HepG2 (cell line): ENCODE measurements around the gene ZFAND2B. TPM values are rescaled to one million over a fixed set of nuclear protein-coding genes. Genes with fewer than 3 reads are reported as not detected.
A peak's percentile ranks its signal among the peaks of the same experiment; 100 is the strongest.

Experiments
- ESRRA ChIP-seq: sonication (generic); formaldehyde crosslinking; IDR thresholded peaks from 2 replicates; pipeline ENCODE4 v1.5.1; 2020; ENCODE audit warnings: mild to moderate bottlenecking, low read depth, missing genetic modification reagents
- HNRNPL ChIP-seq: fragments of 200-400 bp; formaldehyde crosslinking; IDR thresholded peaks from 2 replicates; pipeline ENCODE4 v1.6.1; 2017; ENCODE audit warnings: mild to moderate bottlenecking, low read depth, low read length
- JARID2 ChIP-seq: sonication (generic); formaldehyde crosslinking; IDR thresholded peaks from 2 replicates; pipeline ENCODE4 v1.8.1; 2023; ENCODE audit warnings: missing genetic modification reagents, inconsistent platforms; ENCODE audit not compliant: insufficient replicate concordance
- MED8 ChIP-seq: sonication (generic); formaldehyde crosslinking; IDR thresholded peaks from 2 replicates; pipeline ENCODE4 v1.8.1; 2023; ENCODE audit warnings: mild to moderate bottlenecking, missing genetic modification reagents; ENCODE audit not compliant: insufficient replicate concordance
- RNF2 ChIP-seq: fragments of 450-650 bp; conservative IDR thresholded peaks from 2 replicates; pipeline ENCODE4 v1.6.1; 2016; ENCODE audit warnings: low read depth
- SIN3A ChIP-seq: IDR thresholded peaks from 2 replicates; pipeline ENCODE4 v1.6.1; 2011; ENCODE audit warnings: low read depth, mild to moderate bottlenecking, control low read depth, low read length, borderline replicate concordance
- SP140L ChIP-seq: sonication (generic); formaldehyde crosslinking; IDR thresholded peaks from 2 replicates; pipeline ENCODE4 v1.4.0; 2020; ENCODE audit warnings: missing genetic modification reagents, borderline replicate concordance
- TAF15 ChIP-seq: fragments of 200-400 bp; formaldehyde crosslinking; IDR thresholded peaks from one replicate; pipeline ENCODE4 v1.6.1; 2018; ENCODE audit warnings: mild to moderate bottlenecking, low read depth, low read length; ENCODE audit not compliant: poor library complexity, severe bottlenecking
- TOPORS ChIP-seq: sonication (generic); formaldehyde crosslinking; IDR thresholded peaks from 2 replicates; pipeline ENCODE4 v1.8.0; 2023; ENCODE audit warnings: mild to moderate bottlenecking, missing genetic modification reagents
- ZFAT ChIP-seq: sonication (generic); formaldehyde crosslinking; conservative IDR thresholded peaks from 2 replicates; pipeline ENCODE4 v1.8.1; 2023; ENCODE audit warnings: missing genetic modification reagents, inconsistent platforms
- ZNF3 ChIP-seq: IDR thresholded peaks from 2 replicates; pipeline ENCODE4 v1.7.0; 2017; ENCODE audit warnings: inconsistent platforms
- ZNF570 ChIP-seq: sonication (generic); formaldehyde crosslinking; IDR thresholded peaks from 2 replicates; pipeline ENCODE4 v1.4.0; 2020; ENCODE audit warnings: mild to moderate bottlenecking, missing genetic modification reagents, borderline replicate concordance
- ZNF589 ChIP-seq: sonication (generic); formaldehyde crosslinking; conservative IDR thresholded peaks from 2 replicates; pipeline ENCODE4 v1.8.0; 2022; ENCODE audit warnings: mild to moderate bottlenecking, moderate library complexity, missing genetic modification reagents
- ZNF891 ChIP-seq: sonication (generic); formaldehyde crosslinking; IDR thresholded peaks from 2 replicates; pipeline ENCODE4 v1.5.0; 2020; ENCODE audit warnings: mild to moderate bottlenecking, missing genetic modification reagents
- polyA plus RNA-seq, 8 experiments: library from polyadenylated mRNA; depleted of rRNA in 3 of 8; stranded (reverse) in 7 of 8; unstranded in 1 of 8; fragments of >200 nt; fragmentation: Illumina TruSeq in 4 of 8; extraction: Trizol in 4 of 8; gene quantifications; 2 replicates each; pipeline versions ENCODE4 v1.2.1 to v1.2.3, GENCODE V29; 2011 to 2016; ENCODE audit warnings: low read depth in 4 of 8, missing spikeins in 1 of 8, mixed read lengths in 1 of 8; ENCODE audit not compliant: insufficient read depth in 1 of 8
- total RNA-seq, 5 experiments: library from RNA; depleted of rRNA; stranded (reverse); fragments of >200 nt; fragmentation: Illumina TruSeq; extraction: Trizol; gene quantifications; 2 replicates each; pipeline ENCODE4 v1.2.3, GENCODE V29; 2016; ENCODE audit warnings: low read depth in 1 of 5
- TF ChIP-seq, protein P1 (sequence below): sonication (generic); formaldehyde crosslinking; IDR thresholded peaks from 2 replicates; pipeline ENCODE4 v1.5.0; 2020; ENCODE audit warnings: mild to moderate bottlenecking, missing genetic modification reagents
- TF ChIP-seq, protein P2 (sequence below): sonication (generic); formaldehyde crosslinking; IDR thresholded peaks from 2 replicates; pipeline ENCODE4 v1.4.0; 2020; ENCODE audit warnings: missing genetic modification reagents
- TF ChIP-seq, protein P3 (sequence below): sonication (generic); formaldehyde crosslinking; IDR thresholded peaks from 2 replicates; pipeline ENCODE4 v1.4.0; 2020; ENCODE audit warnings: low read depth, missing genetic modification reagents
- TF ChIP-seq, protein P4 (sequence below): sonication (generic); formaldehyde crosslinking; conservative IDR thresholded peaks from 2 replicates; pipeline ENCODE4 v1.5.0; 2020; ENCODE audit warnings: missing genetic modification reagents

ZFAND2B gene
- total and polyA plus RNA-seq, 2 of the 13 experiments (the other 11 are each of a cell fraction or from before 2014, with no cell fraction given): 53.3 to 115 TPM

DNA sequence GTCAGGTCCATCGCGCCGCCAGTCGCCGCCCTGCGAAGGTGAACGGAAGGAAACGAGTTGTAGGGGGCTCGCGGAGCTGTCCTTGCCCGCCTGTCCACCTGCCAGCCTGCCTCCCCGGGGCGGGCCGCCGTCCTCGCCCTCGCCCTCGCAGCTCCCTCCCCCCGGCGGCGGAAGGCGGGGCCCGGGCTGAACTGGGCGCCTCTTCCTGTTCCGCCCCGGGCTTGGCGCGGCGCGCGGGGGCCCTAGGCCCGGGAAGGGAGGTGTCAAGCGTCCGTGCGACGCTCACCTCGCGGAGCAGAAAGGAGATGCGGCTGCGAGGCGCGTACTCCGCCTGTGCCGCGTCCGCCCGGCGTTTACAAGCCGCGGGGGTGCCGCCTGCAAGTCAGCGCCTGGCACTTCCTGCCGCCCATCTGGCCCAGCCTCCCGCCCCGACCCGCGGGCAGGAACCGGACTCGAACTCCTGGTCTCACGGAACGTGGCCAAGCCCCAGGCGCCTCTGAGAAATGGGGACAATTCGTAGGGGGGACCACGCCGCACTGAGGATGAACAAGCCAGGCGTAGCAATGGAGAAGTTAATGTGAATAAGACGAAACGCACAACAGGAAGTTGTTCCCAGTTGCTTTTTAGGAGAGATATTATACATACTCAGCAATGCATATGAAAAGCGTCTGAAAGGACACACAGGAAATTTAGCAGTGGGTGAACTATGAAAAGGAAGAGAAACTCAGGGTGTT is 29.6 kb upstream of the ZFAND2B start, which contains the start of gene CNPPD1 (continued):
- TF ChIP-seq, protein P1, sequence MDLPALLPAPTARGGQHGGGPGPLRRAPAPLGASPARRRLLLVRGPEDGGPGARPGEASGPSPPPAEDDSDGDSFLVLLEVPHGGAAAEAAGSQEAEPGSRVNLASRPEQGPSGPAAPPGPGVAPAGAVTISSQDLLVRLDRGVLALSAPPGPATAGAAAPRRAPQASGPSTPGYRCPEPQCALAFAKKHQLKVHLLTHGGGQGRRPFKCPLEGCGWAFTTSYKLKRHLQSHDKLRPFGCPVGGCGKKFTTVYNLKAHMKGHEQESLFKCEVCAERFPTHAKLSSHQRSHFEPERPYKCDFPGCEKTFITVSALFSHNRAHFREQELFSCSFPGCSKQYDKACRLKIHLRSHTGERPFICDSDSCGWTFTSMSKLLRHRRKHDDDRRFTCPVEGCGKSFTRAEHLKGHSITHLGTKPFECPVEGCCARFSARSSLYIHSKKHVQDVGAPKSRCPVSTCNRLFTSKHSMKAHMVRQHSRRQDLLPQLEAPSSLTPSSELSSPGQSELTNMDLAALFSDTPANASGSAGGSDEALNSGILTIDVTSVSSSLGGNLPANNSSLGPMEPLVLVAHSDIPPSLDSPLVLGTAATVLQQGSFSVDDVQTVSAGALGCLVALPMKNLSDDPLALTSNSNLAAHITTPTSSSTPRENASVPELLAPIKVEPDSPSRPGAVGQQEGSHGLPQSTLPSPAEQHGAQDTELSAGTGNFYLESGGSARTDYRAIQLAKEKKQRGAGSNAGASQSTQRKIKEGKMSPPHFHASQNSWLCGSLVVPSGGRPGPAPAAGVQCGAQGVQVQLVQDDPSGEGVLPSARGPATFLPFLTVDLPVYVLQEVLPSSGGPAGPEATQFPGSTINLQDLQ: no peak; the same call in 1 of the 2 replicates
- peak; percentile 97 for TF ChIP-seq MED8 (CRISPR knock-in tag)
- no peak; the same call in none of the 2 replicates for TF ChIP-seq ESRRA (CRISPR knock-in tag)
- TF ChIP-seq TOPORS (CRISPR knock-in tag): peak; percentile 58
- peak; percentile 99 for TF ChIP-seq ZNF589 (CRISPR knock-in tag)
- no peak for TF ChIP-seq SP140L (CRISPR knock-in tag)
- TF ChIP-seq, protein P2, sequence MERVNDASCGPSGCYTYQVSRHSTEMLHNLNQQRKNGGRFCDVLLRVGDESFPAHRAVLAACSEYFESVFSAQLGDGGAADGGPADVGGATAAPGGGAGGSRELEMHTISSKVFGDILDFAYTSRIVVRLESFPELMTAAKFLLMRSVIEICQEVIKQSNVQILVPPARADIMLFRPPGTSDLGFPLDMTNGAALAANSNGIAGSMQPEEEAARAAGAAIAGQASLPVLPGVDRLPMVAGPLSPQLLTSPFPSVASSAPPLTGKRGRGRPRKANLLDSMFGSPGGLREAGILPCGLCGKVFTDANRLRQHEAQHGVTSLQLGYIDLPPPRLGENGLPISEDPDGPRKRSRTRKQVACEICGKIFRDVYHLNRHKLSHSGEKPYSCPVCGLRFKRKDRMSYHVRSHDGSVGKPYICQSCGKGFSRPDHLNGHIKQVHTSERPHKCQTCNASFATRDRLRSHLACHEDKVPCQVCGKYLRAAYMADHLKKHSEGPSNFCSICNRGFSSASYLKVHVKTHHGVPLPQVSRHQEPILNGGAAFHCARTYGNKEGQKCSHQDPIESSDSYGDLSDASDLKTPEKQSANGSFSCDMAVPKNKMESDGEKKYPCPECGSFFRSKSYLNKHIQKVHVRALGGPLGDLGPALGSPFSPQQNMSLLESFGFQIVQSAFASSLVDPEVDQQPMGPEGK (CRISPR knock-in tag): peak; percentile 99
- no peak; the same call in none of the 2 replicates for TF ChIP-seq SIN3A
- peak; percentile 93; the same call in 1 of the 2 replicates for TF ChIP-seq ZNF570 (CRISPR knock-in tag)
- TF ChIP-seq ZNF891 (CRISPR knock-in tag): peak; percentile 96
- TF ChIP-seq, protein P3, sequence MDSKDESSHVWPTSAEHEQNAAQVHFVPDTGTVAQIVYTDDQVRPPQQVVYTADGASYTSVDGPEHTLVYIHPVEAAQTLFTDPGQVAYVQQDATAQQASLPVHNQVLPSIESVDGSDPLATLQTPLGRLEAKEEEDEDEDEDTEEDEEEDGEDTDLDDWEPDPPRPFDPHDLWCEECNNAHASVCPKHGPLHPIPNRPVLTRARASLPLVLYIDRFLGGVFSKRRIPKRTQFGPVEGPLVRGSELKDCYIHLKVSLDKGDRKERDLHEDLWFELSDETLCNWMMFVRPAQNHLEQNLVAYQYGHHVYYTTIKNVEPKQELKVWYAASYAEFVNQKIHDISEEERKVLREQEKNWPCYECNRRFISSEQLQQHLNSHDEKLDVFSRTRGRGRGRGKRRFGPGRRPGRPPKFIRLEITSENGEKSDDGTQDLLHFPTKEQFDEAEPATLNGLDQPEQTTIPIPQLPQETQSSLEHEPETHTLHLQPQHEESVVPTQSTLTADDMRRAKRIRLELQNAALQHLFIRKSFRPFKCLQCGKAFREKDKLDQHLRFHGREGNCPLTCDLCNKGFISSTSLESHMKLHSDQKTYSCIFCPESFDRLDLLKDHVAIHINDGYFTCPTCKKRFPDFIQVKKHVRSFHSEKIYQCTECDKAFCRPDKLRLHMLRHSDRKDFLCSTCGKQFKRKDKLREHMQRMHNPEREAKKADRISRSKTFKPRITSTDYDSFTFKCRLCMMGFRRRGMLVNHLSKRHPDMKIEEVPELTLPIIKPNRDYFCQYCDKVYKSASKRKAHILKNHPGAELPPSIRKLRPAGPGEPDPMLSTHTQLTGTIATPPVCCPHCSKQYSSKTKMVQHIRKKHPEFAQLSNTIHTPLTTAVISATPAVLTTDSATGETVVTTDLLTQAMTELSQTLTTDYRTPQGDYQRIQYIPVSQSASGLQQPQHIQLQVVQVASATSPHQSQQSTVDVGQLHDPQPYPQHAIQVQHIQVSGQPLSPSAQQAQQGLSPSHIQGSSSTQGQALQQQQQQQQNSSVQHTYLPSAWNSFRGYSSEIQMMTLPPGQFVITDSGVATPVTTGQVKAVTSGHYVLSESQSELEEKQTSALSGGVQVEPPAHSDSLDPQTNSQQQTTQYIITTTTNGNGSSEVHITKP (CRISPR knock-in tag): 0 out of 2 replicates have a peak, but pooled peaks have one; percentile 21
- TF ChIP-seq JARID2: no peak
- TF ChIP-seq, protein P4, sequence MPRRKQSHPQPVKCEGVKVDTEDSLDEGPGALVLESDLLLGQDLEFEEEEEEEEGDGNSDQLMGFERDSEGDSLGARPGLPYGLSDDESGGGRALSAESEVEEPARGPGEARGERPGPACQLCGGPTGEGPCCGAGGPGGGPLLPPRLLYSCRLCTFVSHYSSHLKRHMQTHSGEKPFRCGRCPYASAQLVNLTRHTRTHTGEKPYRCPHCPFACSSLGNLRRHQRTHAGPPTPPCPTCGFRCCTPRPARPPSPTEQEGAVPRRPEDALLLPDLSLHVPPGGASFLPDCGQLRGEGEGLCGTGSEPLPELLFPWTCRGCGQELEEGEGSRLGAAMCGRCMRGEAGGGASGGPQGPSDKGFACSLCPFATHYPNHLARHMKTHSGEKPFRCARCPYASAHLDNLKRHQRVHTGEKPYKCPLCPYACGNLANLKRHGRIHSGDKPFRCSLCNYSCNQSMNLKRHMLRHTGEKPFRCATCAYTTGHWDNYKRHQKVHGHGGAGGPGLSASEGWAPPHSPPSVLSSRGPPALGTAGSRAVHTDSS (CRISPR knock-in tag): peak; percentile 39; the same call in 1 of the 2 replicates
- 0 out of 2 replicates have a peak, but pooled peaks have one; percentile 55 for TF ChIP-seq ZFAT (CRISPR knock-in tag)
- TF ChIP-seq RNF2: peak; percentile 92
- peak; percentile 73 for TF ChIP-seq ZNF3 (CRISPR knock-in tag)
- peak; percentile 68 for TF ChIP-seq TAF15
- TF ChIP-seq HNRNPL: 0 out of 2 replicates have a peak, but pooled peaks have one; percentile 22
